ACC112 (cell line): ENCODE results near the gene RGSL1.

Experiments
- H2AFZ ChIP-seq: fragments of 200-600 bp; sonication (generic); one replicate; pipeline ENCODE4 v1.6.0; 2017; ENCODE audit warnings: antibody characterized with exemption, low read length; ENCODE audit not compliant: unreplicated experiment
- H3K27ac ChIP-seq: fragments of 200-600 bp; sonication (generic); 2 replicates; pipeline ENCODE4 v1.5.1; 2014; ENCODE audit warnings: low read depth, mild to moderate bottlenecking, antibody characterized with exemption, low read length, moderate library complexity
- H3K27me3 ChIP-seq: fragments of 200-600 bp; sonication (generic); 2 replicates; pipeline ENCODE4 v1.6.1; 2014; ENCODE audit warnings: mild to moderate bottlenecking, antibody characterized with exemption, low read length, moderate library complexity, mixed read lengths; ENCODE audit not compliant: insufficient read depth
- H3K36me3 ChIP-seq: fragments of 200-600 bp; sonication (generic); 2 replicates; pipeline ENCODE4 v1.6.1; 2016; ENCODE audit warnings: mild to moderate bottlenecking, antibody characterized with exemption, low read length, moderate library complexity, mixed read lengths; ENCODE audit not compliant: insufficient read depth
- H3K4me1 ChIP-seq: fragments of 200-600 bp; sonication (generic); one replicate; pipeline ENCODE4 v1.6.1; 2016; ENCODE audit warnings: low read length, mixed read lengths; ENCODE audit not compliant: insufficient read depth, unreplicated experiment, control insufficient read depth
- H3K4me3 ChIP-seq: fragments of 200-600 bp; sonication (generic); 2 replicates; pipeline ENCODE4 v1.5.1; 2014; ENCODE audit warnings: mild to moderate bottlenecking, low read depth, low read length
- H3K79me2 ChIP-seq: fragments of 200-600 bp; sonication (generic); one replicate; pipeline ENCODE4 v1.6.0; 2016; ENCODE audit warnings: low read length; ENCODE audit not compliant: control insufficient read depth, unreplicated experiment, insufficient read depth

Gene RGSL1

GRCh38 chr1:182565537-182565936 lies 115.6 kb downstream of the RGSL1 start:
- Histone ChIP-seq H3K4me1 (peaks cover 8% of the 10 kb centered on the region), H2AFZ (no peak overlapping the region), H3K36me3 (no peaks in the 10 kb centered on the region), H3K79me2 (no peaks in the 10 kb centered on the region), H3K4me3 (no peak overlapping the region), H3K27me3 (peaks cover 9% of the 10 kb centered on the region; the same call in 1 of the 2 replicates), H3K27ac (no peak overlapping the region)

DNA sequence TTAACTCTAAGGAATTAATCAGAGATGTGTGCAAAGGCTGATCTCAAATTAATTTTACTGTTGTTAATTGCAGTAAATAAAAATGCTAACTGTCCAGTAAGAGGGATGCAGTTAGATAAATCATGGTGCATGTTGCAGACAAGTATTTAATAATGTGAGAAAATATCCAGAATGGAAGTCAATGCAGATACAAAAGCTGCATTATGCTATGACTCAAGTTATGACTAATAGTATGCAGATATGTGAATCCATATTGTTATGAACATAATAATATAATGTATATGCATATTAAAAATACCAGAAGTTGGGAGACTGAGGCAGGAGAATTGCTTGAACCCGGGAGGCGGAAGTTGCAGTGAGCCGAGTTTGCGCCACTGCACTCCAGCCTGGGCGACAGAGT lies 117.7 kb downstream of the RGSL1 start:
- Histone ChIP-seq H3K36me3 (no peaks in the 10 kb centered on the region), H3K27ac (no peak overlapping the region), H2AFZ (no peak overlapping the region), H3K79me2 (no peaks in the 10 kb centered on the region), H3K27me3 (no peaks in the 10 kb centered on the region), H3K4me1 (peaks cover 8% of the 10 kb centered on the region), H3K4me3 (no peak overlapping the region)

DNA sequence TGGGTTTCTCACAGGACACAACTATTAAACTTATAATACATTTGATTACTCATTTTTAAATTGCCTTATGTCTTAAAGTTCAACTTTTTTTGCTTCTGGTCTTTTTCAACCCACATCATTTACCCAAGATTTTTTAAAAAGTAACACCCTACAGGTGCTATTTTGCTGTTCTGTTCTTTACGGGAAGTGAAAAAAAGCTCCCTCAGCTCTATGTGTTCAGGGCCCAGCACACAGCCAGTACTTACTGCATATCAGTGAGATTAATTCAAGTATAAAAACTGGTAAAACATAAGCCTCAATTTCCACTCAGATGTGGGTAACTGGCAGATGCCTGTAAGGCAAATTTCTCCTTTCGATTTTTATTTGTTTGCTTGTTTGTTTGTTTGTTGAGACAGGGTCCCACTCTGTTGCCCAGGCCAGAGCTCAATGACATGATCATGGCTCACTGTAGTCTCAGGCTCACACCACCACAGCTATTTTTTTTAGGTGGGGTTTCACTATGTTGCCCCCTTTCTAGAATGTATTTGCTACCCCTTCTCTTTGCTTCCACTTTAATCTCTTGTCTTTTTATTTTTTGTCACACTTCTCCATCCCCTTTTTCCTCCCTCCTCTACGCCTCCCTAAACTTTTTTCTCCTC lies 118.8 kb downstream of the RGSL1 start:
- Histone ChIP-seq H3K27ac (no peak overlapping the region), H3K36me3 (no peaks in the 10 kb centered on the region), H3K4me1 (peaks cover 8% of the 10 kb centered on the region), H2AFZ (no peak overlapping the region), H3K27me3 (no peaks in the 10 kb centered on the region), H3K79me2 (no peaks in the 10 kb centered on the region), H3K4me3 (no peak overlapping the region)

GRCh38 chr1:182569939-182570610 lies 120.1 kb downstream of the RGSL1 start:
- Histone ChIP-seq H3K4me3 (no peak overlapping the region), H3K4me1 (peaks cover 9% of the 10 kb centered on the region), H3K27me3 (no peaks in the 10 kb centered on the region), H3K36me3 (no peaks in the 10 kb centered on the region), H3K79me2 (no peaks in the 10 kb centered on the region), H2AFZ (peak overlapping the region; percentile 12), H3K27ac (no peak overlapping the region)

DNA sequence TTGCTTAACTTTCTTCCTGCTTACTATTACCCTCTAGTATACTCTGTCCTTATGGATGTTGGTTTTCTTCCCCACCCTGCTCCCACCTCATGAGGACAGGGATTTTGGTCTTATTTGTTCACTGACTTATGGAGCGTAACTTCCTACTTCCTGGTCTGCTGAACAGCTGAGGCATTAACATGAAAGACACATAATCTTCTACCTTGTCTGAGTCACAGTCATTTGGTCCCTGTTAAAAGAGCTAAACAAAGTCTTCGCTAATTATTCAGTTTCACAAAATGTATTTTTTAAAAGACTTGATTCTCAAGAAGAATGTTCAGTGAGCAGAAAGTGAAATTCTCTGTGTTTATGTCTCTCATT lies 120.6 kb downstream of the RGSL1 start:
- Histone ChIP-seq H2AFZ (no peak overlapping the region), H3K27ac (no peak overlapping the region)

GRCh38 chr1:182574156-182574555 lies 124.2 kb downstream of the RGSL1 start:
- Histone ChIP-seq H3K79me2 (no peaks in the 10 kb centered on the region), H2AFZ (no peak overlapping the region), H3K4me3 (no peak overlapping the region), H3K4me1 (peaks cover 19% of the 10 kb centered on the region), H3K27ac (no peak overlapping the region), H3K27me3 (no peaks in the 10 kb centered on the region), H3K36me3 (no peaks in the 10 kb centered on the region)

More for the DNA sequence above, 120.6 kb downstream of the RGSL1 start:
- Histone ChIP-seq H3K4me3 (no peak overlapping the region), H3K79me2 (no peaks in the 10 kb centered on the region), H3K4me1 (peaks cover 14% of the 10 kb centered on the region), H3K36me3 (no peaks in the 10 kb centered on the region), H3K27me3 (no peaks in the 10 kb centered on the region)

DNA sequence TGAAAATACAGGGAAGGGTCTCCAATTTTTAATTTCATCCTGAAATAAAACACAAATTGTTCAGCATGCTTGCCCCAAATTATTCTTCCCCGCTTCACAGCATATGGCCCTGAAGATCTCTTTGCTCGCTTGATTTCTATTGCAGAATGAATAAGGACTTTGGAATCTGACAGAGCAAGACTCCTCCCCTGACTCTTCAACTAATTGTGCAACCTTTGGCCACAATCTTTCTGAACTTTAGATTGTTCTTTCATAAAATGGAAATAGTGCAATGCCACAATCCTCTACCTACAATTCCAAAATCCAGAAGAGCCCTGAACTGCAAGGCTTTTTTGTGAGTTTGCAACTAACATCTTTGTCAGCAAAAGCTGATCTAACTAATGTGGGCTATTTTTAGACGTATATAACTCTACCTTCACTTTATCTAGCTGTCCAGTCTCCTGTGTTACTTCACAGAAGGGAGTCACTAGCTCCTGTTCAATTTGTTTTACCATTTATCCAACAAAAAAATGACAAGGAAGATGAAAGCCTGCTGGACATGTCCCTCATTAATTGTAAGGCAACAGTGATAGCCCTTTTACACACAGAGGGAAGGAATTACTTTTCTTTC lies 125.7 kb downstream of the RGSL1 start:
- H3K27me3 ChIP-seq = no peaks in the 10 kb centered on the region
- peaks cover 12% of the 10 kb centered on the region for H3K4me1 ChIP-seq
- H3K4me3 ChIP-seq = no peak overlapping the region
- H3K27ac ChIP-seq = no peak overlapping the region
- no peaks in the 10 kb centered on the region for H3K79me2 ChIP-seq
- H3K36me3 ChIP-seq = no peaks in the 10 kb centered on the region
- H2AFZ ChIP-seq = peak overlapping the region; percentile 4

DNA sequence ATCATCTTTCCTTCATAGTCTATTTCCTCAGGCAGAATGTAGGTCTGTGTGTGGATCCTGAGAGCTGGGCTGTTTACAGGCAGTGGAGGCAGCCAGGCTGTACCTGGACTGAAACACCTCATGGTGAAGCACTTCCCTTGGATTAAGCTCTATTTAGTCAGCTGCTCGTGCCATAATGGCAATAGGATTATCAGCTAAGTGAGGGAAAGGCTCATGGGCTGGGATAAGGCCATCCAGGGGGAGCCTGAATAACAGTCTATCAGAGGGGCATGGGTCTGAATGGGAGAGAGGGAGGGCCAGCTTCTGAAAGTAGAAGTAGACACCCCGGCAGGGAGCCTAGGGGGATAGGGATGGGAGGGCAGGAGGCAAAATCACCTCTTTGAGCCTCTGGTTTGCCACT lies 130.8 kb downstream of the RGSL1 start:
- Histone ChIP-seq H3K4me3 (no peak overlapping the region), H3K27ac (no peak overlapping the region), H3K27me3 (no peaks in the 10 kb centered on the region), H3K36me3 (no peaks in the 10 kb centered on the region), H3K4me1 (peaks cover 4% of the 10 kb centered on the region), H2AFZ (no peak overlapping the region), H3K79me2 (no peaks in the 10 kb centered on the region)

DNA sequence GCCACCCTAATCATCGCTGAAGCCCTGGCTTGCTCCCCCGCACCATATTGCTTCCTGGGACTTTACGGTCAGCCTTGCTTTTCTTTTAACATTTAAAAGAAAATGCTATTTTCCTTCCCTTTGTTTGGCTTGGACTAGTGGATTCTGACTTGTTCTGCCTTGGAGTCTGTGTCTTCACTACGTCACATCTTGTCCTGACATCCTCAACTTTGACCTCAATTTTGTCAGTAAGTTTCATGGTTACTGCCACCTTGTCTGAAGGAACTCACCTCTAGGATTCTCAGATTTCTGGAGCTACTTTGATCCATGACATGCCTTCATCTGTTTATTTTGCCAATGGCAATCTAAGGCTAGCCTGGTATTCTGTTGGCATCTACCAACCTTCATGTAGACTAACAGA lies 134.8 kb downstream of the RGSL1 start:
- H3K36me3 ChIP-seq = peaks cover 3% of the 10 kb centered on the region; the same call in 1 of the 2 replicates
- peaks cover 5% of the 10 kb centered on the region for H3K4me1 ChIP-seq
- H3K27me3 ChIP-seq = no peaks in the 10 kb centered on the region
- no peaks in the 10 kb centered on the region for H3K79me2 ChIP-seq
- no peak overlapping the region for H3K27ac ChIP-seq
- H2AFZ ChIP-seq = no peak overlapping the region
- no peak overlapping the region for H3K4me3 ChIP-seq

DNA sequence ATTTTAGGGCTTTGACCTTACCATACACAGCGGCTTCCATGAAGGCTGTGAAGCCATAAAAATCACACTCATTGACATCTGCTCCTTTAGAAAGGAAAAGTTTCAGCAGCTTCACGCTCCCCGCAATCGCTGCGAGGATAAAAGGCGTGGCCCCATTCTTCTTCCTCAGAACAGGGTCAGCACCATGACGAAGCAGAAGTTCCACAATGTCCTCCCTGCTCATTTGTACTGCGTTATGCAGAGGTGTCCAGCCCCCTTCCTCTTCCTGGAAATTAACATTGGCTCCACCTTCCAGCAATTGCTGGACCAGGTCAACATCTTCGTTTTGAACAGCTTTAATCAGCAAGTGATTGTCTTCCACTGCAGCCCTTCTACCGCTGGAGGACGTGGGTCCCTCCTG lies 136.4 kb downstream of the RGSL1 start:
- no peak overlapping the region for H3K27ac ChIP-seq
- peaks cover 3% of the 10 kb centered on the region; the same call in 1 of the 2 replicates for H3K36me3 ChIP-seq
- peaks cover 5% of the 10 kb centered on the region for H3K4me1 ChIP-seq
- H3K27me3 ChIP-seq = no peaks in the 10 kb centered on the region
- no peak overlapping the region for H3K4me3 ChIP-seq
- no peak overlapping the region for H2AFZ ChIP-seq
- no peaks in the 10 kb centered on the region for H3K79me2 ChIP-seq

- no peak overlapping the region for H3K4me3 ChIP-seq
- H3K27me3 ChIP-seq = no peaks in the 10 kb centered on the region
- no peak overlapping the region for H3K27ac ChIP-seq
Measured at GRCh38 chr1:182587093-182587492, 137.1 kb downstream of the RGSL1 start.

More at GRCh38 chr1:182587093-182587492, 137.1 kb downstream of the RGSL1 start:
- no peaks in the 10 kb centered on the region for H3K79me2 ChIP-seq
- no peak overlapping the region for H2AFZ ChIP-seq
- peaks cover 3% of the 10 kb centered on the region; the same call in 1 of the 2 replicates for H3K36me3 ChIP-seq
- H3K4me1 ChIP-seq = peaks cover 5% of the 10 kb centered on the region
